Measurements from ENCODE around the gene SCN10A.

The SCN10A gene

DNA sequence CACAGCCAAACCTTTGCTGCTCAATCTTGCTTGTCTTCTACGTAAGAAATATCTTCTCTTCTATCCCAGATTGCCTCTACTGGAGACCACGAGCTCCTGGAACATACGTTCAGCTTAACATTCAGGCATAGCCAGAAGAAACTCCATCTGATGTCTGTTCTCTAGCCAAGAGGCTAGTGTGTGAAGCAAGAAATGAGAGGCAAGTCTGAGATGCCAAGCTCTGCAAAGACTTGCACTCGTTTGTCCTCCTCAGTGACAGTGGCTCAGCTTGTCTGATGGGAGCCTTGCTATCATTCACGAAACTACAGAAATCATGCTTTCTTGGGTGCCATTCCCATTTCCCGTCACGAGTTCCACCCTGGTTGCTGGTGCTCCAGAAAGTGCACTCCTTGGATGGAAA, at the start of gene SCN10A:
SCN10A (minus strand) TSS at position 192 of the 400 bp plus-strand sequence. CDS start 22,207 bp downstream, outside the sequence.
- no peak for DNase-seq (ENCODE audit: low spot score)

DNA sequence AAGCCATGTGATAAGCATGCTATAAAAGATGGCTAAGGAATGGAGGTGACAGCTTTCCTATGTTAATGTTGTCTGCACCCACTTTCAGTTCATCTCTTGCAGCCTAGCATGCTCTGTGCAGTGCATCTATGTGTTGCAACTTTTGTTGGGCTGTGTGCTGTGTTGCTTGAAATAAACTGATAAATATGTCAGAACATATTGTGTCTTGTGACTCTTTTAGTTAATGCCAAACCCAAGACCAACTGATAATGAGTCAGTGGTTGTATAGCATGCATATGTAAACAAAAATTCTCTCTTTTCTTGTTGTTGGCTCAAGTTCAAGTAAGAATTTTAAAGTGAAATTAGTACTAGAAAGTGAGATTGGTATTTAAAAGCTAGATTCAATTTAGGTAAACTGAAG, 37.0 kb upstream of the SCN10A start:
- DNase-seq (ENCODE audit: low spot score), result no peak

DNA sequence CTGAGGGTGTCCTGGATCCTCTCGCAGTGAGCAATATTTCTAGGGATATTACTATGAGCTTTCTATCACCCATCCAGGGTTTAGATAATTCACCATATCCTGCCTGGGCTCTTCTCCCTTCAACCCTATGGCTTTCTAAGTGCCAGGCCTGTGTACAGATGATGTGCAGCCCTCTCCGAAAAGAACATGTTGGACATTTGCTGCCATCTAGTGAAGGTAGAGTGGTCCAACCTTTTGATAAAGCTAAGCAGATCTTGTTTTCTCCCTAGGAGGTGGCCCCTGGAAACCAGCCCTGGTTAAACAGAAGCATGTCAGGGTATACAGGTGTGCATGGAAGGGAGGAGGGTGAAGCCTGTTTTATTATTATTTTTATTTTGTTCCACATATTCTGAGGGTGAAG, 27.9 kb upstream of the SCN10A start:
- no peak for DNase-seq (ENCODE audit: low spot score)

- DNase-seq (ENCODE audit: low spot score), result no peak
Observed at GRCh38 chr3:38842266-38842965, 26.4 kb upstream of the SCN10A start.

DNA sequence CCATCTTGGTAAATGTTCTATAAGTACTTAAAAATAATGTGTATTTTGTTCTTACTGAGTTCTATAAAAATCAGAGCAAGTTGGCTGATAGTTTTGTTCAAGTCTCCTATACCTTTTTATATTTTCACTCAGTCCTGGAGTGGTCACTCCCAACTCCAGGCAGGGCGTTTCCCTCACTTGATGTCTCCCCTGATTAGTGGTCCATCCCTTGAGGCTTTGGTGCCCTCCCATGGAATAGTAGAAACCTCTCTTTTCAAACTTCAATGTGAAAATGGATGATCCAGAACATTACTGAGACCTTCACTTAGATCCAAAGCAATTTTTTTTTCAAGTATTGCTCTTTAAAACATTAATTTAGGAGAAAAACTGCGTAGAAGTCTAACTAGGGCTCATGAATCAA, 25.0 kb upstream of the SCN10A start:
- DNase-seq (ENCODE audit: low spot score), result no peak

GRCh38 chr3:38837358-38837757, 21.3 kb upstream of the SCN10A start:
- DNase-seq (ENCODE audit: low spot score), result no peak

- DNase-seq (ENCODE audit: low spot score), result no peak
Observed at GRCh38 chr3:38836561-38836960, 20.5 kb upstream of the SCN10A start.

- DNase-seq (ENCODE audit: low spot score), result no peak
Observed at GRCh38 chr3:38835939-38836338, 19.9 kb upstream of the SCN10A start.

DNA sequence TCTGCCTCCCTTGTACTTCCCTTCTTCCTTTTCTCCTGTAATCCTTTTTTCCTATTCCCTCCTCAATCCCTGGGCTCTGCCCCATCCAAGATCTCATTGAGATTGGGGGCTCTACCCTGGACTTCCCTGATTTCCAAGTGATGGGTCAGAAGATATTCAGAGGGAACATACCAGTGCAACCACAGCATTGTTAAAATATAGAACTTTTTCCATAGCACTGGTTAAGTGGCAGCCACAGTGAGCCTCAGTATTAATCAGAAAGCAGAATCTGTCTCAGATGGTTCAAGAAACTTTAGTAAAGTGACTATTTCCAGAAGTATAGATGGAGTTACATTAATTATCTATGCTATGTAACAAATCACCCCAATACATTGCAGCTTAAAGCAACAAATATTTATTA, 18.7 kb upstream of the SCN10A start:
- DNase-seq (ENCODE audit: low spot score), result no peak

- peak; percentile 66 for DNase-seq (ENCODE audit: low spot score)
Observed at GRCh38 chr3:38834110-38834509, 18.1 kb upstream of the SCN10A start.

DNA sequence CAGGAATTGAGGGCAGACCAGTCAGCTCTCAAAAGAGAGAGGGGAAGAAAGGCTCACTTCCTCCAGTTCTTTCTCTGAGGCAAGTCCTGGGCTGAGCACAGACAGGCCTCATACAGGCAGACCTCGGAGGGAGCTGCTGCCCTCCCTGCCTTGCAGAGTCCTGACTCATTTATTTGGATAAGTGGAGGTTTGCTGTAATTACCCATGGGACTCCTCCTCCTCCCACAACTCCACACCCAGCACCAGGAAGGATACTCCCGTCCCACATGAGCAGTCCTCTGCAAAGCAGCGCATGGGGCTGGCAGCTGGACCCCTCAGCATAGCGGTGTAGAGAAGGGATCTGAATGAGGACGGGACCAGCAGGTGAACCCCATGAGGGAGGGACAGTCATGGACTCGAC, 13.4 kb upstream of the SCN10A start:
- DNase-seq (ENCODE audit: low spot score), result peak; percentile 85

DNA sequence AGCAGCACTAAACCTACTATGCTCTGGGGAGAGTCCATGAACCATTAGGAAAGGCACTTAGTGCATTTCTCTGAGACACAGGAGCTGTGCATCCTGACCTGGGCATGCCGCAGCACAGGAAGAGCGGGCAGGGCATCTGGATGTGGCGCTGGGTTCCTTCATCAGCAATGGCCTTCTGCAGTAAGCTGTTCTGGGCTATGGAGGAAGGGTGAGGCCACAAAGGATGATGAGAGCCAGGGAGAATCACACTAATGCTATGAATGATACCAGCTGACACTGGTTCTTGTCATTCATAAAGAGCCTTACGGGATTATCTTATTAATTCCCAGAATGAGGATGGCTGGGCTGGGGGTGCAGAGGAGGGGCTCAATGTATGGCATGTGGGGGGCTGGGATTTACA, 12.7 kb upstream of the SCN10A start:
- DNase-seq (ENCODE audit: low spot score), result no peak

DNA sequence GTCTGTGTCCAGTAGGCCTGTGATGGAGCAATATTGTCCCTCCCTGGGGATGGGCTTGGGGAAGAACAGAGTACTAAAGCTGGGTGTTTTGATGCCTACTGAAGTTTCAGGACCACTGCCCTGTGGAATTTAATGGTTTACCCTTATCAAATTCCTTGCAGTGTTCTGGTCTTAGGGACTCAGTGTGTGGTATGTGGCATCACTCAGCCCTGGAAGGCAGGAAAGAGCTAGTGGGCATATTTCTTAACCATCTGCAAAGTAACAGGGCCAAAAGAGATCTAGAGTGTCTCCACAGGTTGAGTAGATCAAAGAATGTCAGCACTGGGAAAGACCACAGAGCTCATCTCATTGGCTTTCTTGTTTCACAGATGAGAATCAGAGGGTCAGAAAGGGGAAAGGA, 11.8 kb upstream of the SCN10A start:
- no peak for DNase-seq (ENCODE audit: low spot score)

DNA sequence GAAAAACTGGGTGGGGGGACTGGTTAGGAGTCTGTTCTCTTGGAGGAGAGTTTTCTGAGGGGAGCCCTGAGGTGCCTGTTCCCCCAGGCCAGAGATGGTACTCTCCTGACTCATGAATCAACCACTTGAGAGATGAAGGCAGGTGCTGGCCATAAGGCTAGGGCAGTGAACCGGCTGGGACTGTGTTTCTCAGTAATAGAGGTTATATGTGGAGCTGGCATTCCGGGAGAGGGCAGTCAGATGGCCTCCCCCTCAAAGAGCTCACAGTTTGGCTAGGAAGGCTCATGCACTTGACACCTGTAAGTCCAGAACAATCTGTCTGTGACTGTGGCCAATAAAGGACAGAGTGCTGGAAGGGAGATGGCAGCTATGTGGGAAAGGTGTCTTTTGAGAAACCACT, 10.0 kb upstream of the SCN10A start:
- no peak for DNase-seq (ENCODE audit: low spot score)

GRCh38 chr3:38824349-38824748, 8.3 kb upstream of the SCN10A start:
- DNase-seq (ENCODE audit: low spot score), result no peak

GRCh38 chr3:38823722-38824121, 7.7 kb upstream of the SCN10A start:
- DNase-seq (ENCODE audit: low spot score), result no peak

GRCh38 chr3:38823186-38823585, 7.2 kb upstream of the SCN10A start:
- DNase-seq (ENCODE audit: low spot score), result no peak

- DNase-seq (ENCODE audit: low spot score), result no peak
Observed at GRCh38 chr3:38811822-38812221, 4.2 kb downstream of the SCN10A start.

DNA sequence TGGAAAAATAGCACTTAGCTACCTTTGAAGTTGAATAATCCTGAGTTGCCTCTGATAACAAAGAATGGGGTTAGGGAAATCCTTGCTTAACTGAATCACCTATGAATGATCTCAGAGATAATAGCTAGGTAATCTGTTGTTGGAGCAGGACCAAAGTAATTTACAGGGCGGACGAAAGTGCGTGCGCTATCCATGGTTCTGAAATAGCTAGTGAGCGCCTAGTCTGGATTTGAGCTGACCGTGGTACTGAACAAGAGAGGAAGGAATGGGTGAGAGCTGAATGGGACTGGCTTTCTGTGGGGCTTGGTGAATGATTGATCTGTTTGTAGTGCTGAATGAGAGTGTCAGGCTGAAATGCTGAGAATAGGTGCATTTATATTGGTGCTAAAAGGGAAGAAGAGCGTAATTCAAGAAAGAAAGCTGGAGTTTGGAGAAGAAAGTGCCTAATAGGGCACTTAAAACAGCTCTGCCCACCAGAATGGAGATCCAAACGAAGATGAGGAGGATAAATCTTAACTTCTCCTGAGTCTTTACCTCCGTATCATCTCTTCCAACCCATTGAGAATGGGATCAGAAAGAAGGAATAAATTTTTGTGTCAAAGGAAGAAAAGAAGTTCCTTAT, 10.1 kb downstream of the SCN10A start:
- DNase-seq (ENCODE audit: low spot score), result peak; percentile 33

DNA sequence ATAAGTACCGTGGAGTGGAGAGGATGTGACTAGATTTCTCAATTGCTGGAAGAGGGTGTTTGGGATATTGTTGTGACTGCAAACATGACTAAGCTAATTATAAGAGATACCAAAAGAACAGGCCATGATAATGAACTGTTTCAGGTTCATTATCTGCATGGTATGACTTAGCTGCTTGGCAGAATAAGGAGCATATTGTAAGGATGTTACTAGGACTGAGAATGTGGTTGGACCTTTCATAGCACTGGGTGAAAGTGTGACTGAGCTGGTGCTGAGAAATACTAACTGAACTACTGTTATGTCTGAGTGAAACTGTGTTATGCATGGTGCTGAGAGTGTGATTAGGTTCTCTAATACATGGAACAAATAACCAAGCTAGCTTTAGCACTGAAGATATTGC, 11.0 kb downstream of the SCN10A start:
- no peak for DNase-seq (ENCODE audit: low spot score)

DNA sequence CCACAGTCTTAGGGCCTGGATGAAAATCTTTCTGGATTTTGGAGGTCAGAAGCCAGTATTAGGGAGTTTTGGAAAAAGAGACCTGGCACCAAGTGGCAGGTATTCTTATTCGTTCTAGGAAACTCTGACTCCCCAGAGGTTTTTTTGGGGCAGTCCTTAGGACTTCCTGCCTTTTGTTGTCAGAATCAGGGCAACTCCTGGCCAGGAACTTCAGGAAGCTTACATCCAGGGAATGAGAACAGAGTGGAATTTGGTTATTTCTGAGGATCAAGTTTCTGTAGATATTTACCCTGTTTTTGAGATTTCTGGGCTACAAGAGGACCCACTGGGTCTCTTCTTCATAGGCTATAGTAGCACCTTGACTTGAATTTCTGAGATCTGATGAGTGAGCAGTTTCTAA, 15.5 kb downstream of the SCN10A start:
- DNase-seq (ENCODE audit: low spot score), result no peak

DNA sequence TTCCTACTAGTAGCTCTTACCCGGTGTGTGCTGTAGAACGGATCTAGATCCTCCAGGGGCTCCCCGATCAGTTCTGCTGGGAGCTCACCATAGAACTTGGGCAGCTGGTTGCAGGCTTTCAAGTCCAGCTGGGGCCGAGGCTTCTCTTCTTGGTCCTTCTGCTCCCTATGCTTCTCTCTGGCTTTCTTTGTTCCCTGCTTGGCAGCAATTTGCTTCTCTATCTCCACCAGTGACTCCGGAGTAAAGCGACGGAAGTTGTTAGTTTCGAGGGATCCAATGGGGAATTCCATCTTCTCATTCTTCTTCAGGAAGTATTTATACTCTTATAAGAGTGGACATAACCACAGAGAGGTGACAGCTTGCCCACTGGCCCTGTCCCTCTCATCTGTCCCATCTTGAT, 22.3 kb downstream of the SCN10A start:
- no peak for DNase-seq (ENCODE audit: low spot score)

DNA sequence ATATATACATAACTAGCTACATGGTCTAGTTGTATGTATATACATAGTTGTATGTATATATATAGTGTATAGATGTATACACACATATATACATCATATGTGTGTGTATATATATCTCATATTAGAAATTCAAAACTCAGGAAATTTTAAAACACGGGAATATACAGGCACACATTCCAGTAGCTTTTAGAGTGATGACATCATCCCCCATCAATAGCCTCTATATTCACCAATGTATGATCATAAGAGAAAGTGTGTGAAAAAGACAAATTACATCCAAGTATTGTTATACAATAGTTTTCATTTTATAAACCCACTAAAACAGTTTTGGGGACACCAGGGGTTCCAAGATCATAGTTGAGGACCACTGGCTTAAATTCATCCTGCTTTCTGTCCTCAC, 23.0 kb downstream of the SCN10A start:
- DNase-seq (ENCODE audit: low spot score), result no peak

DNA sequence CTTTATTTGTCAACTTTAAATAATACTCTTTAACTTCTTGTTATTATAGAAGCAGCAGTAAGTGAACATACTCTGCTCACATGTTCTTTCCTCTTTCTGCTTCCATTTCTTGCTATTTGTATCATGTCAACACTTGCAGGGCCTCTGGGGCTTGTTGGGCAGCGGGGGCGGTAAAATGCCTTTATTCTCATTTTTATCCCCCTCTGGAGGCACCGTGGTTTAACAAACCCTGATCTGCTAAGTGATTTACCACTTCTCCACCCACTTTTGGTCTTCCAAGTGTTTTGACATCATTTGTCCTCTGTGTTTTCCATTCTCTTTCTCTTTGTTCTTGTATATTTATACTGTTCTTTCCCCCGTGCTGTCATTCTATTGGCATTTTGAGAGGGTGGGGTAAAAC, 33.9 kb downstream of the SCN10A start:
- no peak for DNase-seq (ENCODE audit: low spot score)
